CD14-positive monocyte (primary cell): Measurements from ENCODE around the gene SYNM. TPM values are rescaled to one million over a fixed set of nuclear protein-coding genes. Genes with fewer than 3 reads are reported as not detected.
A peak's percentile ranks its signal among the peaks of the same experiment; 100 is the strongest.

ENCODE experiments used
- DNase-seq, 3 donors: peaks; one replicate each; pipeline ENCODE4 v3.0.0-alpha.2; 2011 to 2022
- H2AFZ ChIP-seq: 2 replicates; pipeline ENCODE4 v1.6.0; 2012; ENCODE audit warnings: mild to moderate bottlenecking, low read depth, low read length, inconsistent platforms; ENCODE audit not compliant: insufficient read depth, poor library complexity, severe bottlenecking
- H3K27ac ChIP-seq, 2 donors: 1 replicate in 1 of 2; 2 replicates in 1 of 2; pipeline ENCODE4 v1.5.1; 2012 to 2013; ENCODE audit warnings: low read length in 2 of 2, control low read depth in 1 of 2, inconsistent platforms in 1 of 2, low read depth in 1 of 2, mild to moderate bottlenecking in 1 of 2
- H3K27me3 ChIP-seq, 2 donors: one replicate each; pipeline versions ENCODE4 v1.6.0 to v1.6.1; 2011 to 2013; ENCODE audit warnings: low read length in 2 of 2; ENCODE audit not compliant: control insufficient read depth in 2 of 2, insufficient read depth in 2 of 2
- H3K36me3 ChIP-seq, 2 donors: replicated peaks in 1 of 2; 1 replicate in 1 of 2; 2 replicates in 1 of 2; pipeline versions ENCODE4 v1.5.1 to v1.6.1; 2012 to 2013; ENCODE audit warnings: low read length in 2 of 2, control low read depth in 1 of 2, inconsistent platforms in 1 of 2, mild to moderate bottlenecking in 1 of 2; ENCODE audit not compliant: insufficient read depth in 2 of 2, control insufficient read depth in 1 of 2
- H3K4me1 ChIP-seq, 2 donors: 1 replicate in 1 of 2; 2 replicates in 1 of 2; pipeline versions ENCODE4 v1.5.1 to v1.6.1; 2012 to 2013; ENCODE audit warnings: low read length in 2 of 2, control low read depth in 1 of 2, inconsistent platforms in 1 of 2, mild to moderate bottlenecking in 1 of 2, moderate library complexity in 1 of 2; ENCODE audit not compliant: insufficient read depth in 2 of 2, control insufficient read depth in 1 of 2
- H3K4me2 ChIP-seq: replicated peaks from 2 replicates; pipeline ENCODE3; 2012; ENCODE audit warnings: low read length, moderate library complexity, mild to moderate bottlenecking; ENCODE audit not compliant: poor library complexity, severe bottlenecking; ENCODE audit errors: extremely low read depth
- H3K4me3 ChIP-seq, 3 experiments: fragments of 200-600 bp in 1 of 3; sonication (generic) in 1 of 3; replicated peaks in 1 of 3; 1 replicate in 2 of 3; 2 replicates in 1 of 3; pipeline ENCODE4 v1.5.1; 2011 to 2013; ENCODE audit warnings: low read length in 3 of 3, mild to moderate bottlenecking in 3 of 3, control low read depth in 2 of 3, low read depth in 2 of 3, inconsistent platforms in 1 of 3, moderate library complexity in 1 of 3
- H3K79me2 ChIP-seq: 2 replicates; pipeline ENCODE4 v1.6.0; 2012; ENCODE audit warnings: mild to moderate bottlenecking, control low read depth, inconsistent platforms, low read length, moderate library complexity; ENCODE audit not compliant: insufficient read depth
- H3K9ac ChIP-seq: 2 replicates; pipeline ENCODE4 v1.6.0; 2017; ENCODE audit warnings: low read length, mild to moderate bottlenecking; ENCODE audit not compliant: insufficient read depth, poor library complexity, severe bottlenecking
- H3K9me3 ChIP-seq, 2 donors: replicated peaks in 1 of 2; 1 replicate in 1 of 2; 2 replicates in 1 of 2; pipeline versions ENCODE4 v1.5.1 to v1.6.1; 2012 to 2013; ENCODE audit warnings: low read length in 2 of 2, control low read depth in 1 of 2; ENCODE audit not compliant: control insufficient read depth in 1 of 2, insufficient read depth in 1 of 2
- H4K20me1 ChIP-seq: 2 replicates; pipeline ENCODE4 v1.6.0; 2012; ENCODE audit warnings: mild to moderate bottlenecking, low read length, control low read depth, moderate library complexity; ENCODE audit not compliant: insufficient read depth
- H3K27ac Mint-ChIP-seq, 7 donors: one replicate each; pipeline ENCODE4 v1.8.0; 2020; ENCODE audit warnings: mild to moderate bottlenecking in 7 of 7, mixed read lengths in 7 of 7, moderate library complexity in 6 of 7, inconsistent platforms in 2 of 7
- H3K27me3 Mint-ChIP-seq, 3 donors: one replicate each; pipeline ENCODE4 v1.8.0; 2021 to 2022; ENCODE audit warnings: low read depth in 3 of 3, mild to moderate bottlenecking in 3 of 3, mixed read lengths in 3 of 3, moderate library complexity in 3 of 3, inconsistent platforms in 1 of 3
- H3K36me3 Mint-ChIP-seq, 2 donors: one replicate each; pipeline ENCODE4 v1.8.0; 2020; ENCODE audit warnings: mixed read lengths in 2 of 2, inconsistent platforms in 1 of 2, mild to moderate bottlenecking in 1 of 2
- H3K4me1 Mint-ChIP-seq: one replicate; pipeline ENCODE4 v1.8.0; 2020; ENCODE audit warnings: mild to moderate bottlenecking, mixed read lengths
- H3K4me3 Mint-ChIP-seq, 2 donors: one replicate each; pipeline ENCODE4 v1.8.0; 2020; ENCODE audit warnings: mild to moderate bottlenecking in 2 of 2, mixed read lengths in 2 of 2, moderate library complexity in 1 of 2
- H3K9me3 Mint-ChIP-seq, 7 donors: one replicate each; pipeline ENCODE4 v1.8.0; 2020 to 2022; ENCODE audit warnings: mixed read lengths in 7 of 7, mild to moderate bottlenecking in 6 of 7, moderate library complexity in 6 of 7, inconsistent platforms in 2 of 7
- CTCF ChIP-seq: fragments of 200-600 bp; IDR thresholded peaks from one replicate; pipeline ENCODE4 v1.8.0; 2022; ENCODE audit warnings: antibody characterized with exemption, mild to moderate bottlenecking
- WGBS: methylation state at CpG from one replicate; pipeline ENCODE4 v1.1.5; 2013; ENCODE audit warnings: missing lambda C conversion rate; ENCODE audit not compliant: insufficient coverage; 5-methylcytosine and 5-hydroxymethylcytosine counted together
- intact Hi-C, 2 donors: fragments of 100-400 bp; cut with micrococcal nuclease; formaldehyde crosslinking; loops; one replicate each; pipeline versions ENCODE4 v1.15.0 to v1.15.1; 2023
- polyA plus RNA-seq, 3 donors: library from polyadenylated mRNA; depleted of rRNA in 1 of 3; unstranded in 2 of 3; stranded (reverse) in 1 of 3; fragments of 300-500 nt in 2 of 3; fragments of >200 nt in 1 of 3; fragmentation: Illumina TruSeq in 2 of 3; gene quantifications; 1 replicate in 2 of 3; 2 replicates in 1 of 3; pipeline ENCODE4 v1.2.3, GENCODE V29; 2012 to 2021

SYNM gene
- polyA plus RNA-seq, 3 donors = 0.04 to 0.05 TPM; not detected in 1

- Mint-ChIP-seq H3K36me3 (no peaks in the 10 kb centered on the region), H3K4me1 (peaks cover 11% of the 10 kb centered on the region), H3K4me3 (no peak overlapping the region), H3K27me3 (peaks cover 0 to 7% (median 5%) of the 10 kb centered on the region in 3 donors), H3K9me3 (peaks cover 0 to 3% (median 2%) of the 10 kb centered on the region in 7 donors), H3K27ac (no peak overlapping the region)
- no peaks in the 10 kb centered on the region for H3K27me3 ChIP-seq
- no peaks in the 10 kb centered on the region for H4K20me1 ChIP-seq
- H3K4me1 ChIP-seq = peaks cover 2 to 9% of the 10 kb centered on the region in 2 donors
- H3K9me3 ChIP-seq = no peaks in the 10 kb centered on the region
- intact Hi-C loops = no loop called here
- 95% methylated on average over 4 of the region's 11 CpGs for WGBS
- H2AFZ ChIP-seq = no peak overlapping the region
- H3K79me2 ChIP-seq = no peaks in the 10 kb centered on the region
- no peak overlapping the region for H3K4me2 ChIP-seq
- no peak for TF ChIP-seq CTCF
- H3K36me3 ChIP-seq = no peaks in the 10 kb centered on the region
- no peak overlapping the region for H3K4me3 ChIP-seq
- H3K27ac ChIP-seq = no peak overlapping the region
- H3K9ac ChIP-seq = no peak overlapping the region
- no peak for DNase-seq
Measured at GRCh38 chr15:99087405-99087943, 17.4 kb upstream of the SYNM start.

GRCh38 chr15:99090011-99090699, 14.7 kb upstream of the SYNM start:
- Histone ChIP-seq H3K79me2 (no peaks in the 10 kb centered on the region), H3K36me3 (no peaks in the 10 kb centered on the region), H3K4me3 (no peak overlapping the region), H3K9me3 (no peaks in the 10 kb centered on the region), H3K27me3 (no peaks in the 10 kb centered on the region), H3K4me2 (no peak overlapping the region), H3K4me1 (peaks cover 2 to 9% of the 10 kb centered on the region in 2 donors), H4K20me1 (no peaks in the 10 kb centered on the region), H2AFZ (no peak overlapping the region), H3K27ac (no peak overlapping the region), H3K9ac (no peak overlapping the region)
- TF ChIP-seq CTCF = no peak
- Mint-ChIP-seq H3K36me3 (no peaks in the 10 kb centered on the region), H3K27ac (peak overlapping the region in 1 of 7 donors; percentile 57), H3K9me3 (peaks cover 0 to 2% (median 0%) of the 10 kb centered on the region in 7 donors), H3K4me1 (peaks cover 11% of the 10 kb centered on the region), H3K27me3 (peaks cover 0 to 5% (median 4%) of the 10 kb centered on the region in 3 donors), H3K4me3 (peak overlapping the region in 1 of 2 donors; percentile 3)
- peak in 2 of 3 donors; percentile 5 to 17 for DNase-seq
- intact Hi-C loops = no loop called here
- no CpG with 5 or more reads among the region's 3 CpGs for WGBS
